Measurements from ENCODE around the gene SYF2. TPM values are rescaled to one million over a fixed set of nuclear protein-coding genes. Genes with fewer than 3 reads are reported as not detected.

The SYF2 gene
- total RNA-seq, 1 donor from 2014 or later: 43.7 TPM

DNA sequence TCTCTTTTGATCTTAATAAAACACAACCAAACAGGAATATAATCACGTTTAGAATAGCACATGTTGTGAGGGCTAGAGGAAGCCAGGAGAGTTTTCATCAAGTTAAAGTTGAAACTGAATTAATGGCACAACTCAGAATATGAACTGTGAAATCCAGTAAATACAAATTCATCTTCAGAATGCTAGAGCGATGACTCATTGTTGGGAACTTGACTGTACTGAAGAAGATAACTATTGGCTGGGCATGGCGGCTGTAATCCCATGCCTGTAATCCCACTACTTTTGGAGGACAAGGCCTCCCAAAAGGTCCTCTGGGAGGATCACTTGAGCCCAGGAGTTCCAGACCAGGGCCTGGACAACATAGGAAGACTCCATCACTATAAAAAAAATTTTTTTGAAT lies 8.8 kb downstream of the SYF2 start:
- peaks cover 5% of the 10 kb centered on the region for H3K36me3 ChIP-seq (ENCODE audit: control insufficient read depth, insufficient read depth, low read length)
- no peak overlapping the region for H3K4me3 ChIP-seq (ENCODE audit: low read depth, low read length)
- no peak for TF ChIP-seq CTCF (IDR thresholded peaks at IDR 0.05; ENCODE audit: insufficient read depth, low read length, severe bottlenecking)
- no peaks in the 10 kb centered on the region for H3K27me3 ChIP-seq (ENCODE audit: control insufficient read depth, insufficient read depth, low read length)
- DNase-seq (ENCODE audit: low read depth) (peak; percentile 28), FAIRE-seq (no peak)

DNA sequence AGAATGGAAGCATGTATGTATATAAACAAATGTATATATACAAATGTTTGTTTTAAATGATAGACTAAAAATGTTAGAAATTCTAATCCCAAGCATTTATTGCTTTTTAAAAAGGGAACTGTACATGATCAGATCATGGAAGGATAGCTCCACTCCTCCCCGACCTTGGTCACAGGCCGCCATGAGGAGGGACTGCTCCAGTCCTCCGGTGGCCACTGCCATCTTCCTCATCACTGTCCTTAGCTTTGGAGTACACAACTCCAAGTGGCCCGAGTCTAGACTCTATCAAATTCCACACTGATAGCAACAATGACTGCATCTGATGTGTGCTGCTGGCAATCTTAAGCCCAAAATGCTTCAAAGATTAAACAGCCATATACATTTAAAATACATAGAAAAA lies 9.7 kb downstream of the SYF2 start:
- DNase-seq (ENCODE audit: low read depth): no peak
- Histone ChIP-seq H3K4me3 (ENCODE audit: low read depth, low read length) (no peak overlapping the region), H3K36me3 (ENCODE audit: control insufficient read depth, insufficient read depth, low read length) (peaks cover 4% of the 10 kb centered on the region), H3K27me3 (ENCODE audit: control insufficient read depth, insufficient read depth, low read length) (no peaks in the 10 kb centered on the region)
- TF ChIP-seq CTCF (IDR thresholded peaks at IDR 0.05; ENCODE audit: insufficient read depth, low read length, severe bottlenecking): no peak
- FAIRE-seq: no peak

- H3K36me3 ChIP-seq (ENCODE audit: control insufficient read depth, insufficient read depth, low read length): peaks cover 2% of the 10 kb centered on the region
These were observed 11.6 kb downstream of the SYF2 start for GRCh38 chr1:25220666-25221065.

GRCh38 chr1:25219661-25220251 lies 12.5 kb downstream of the SYF2 start:
- H3K36me3 ChIP-seq (ENCODE audit: control insufficient read depth, insufficient read depth, low read length): peaks cover 2% of the 10 kb centered on the region
- DNase-seq (ENCODE audit: low read depth): no peak
- no peak for TF ChIP-seq CTCF (IDR thresholded peaks at IDR 0.05; ENCODE audit: insufficient read depth, low read length, severe bottlenecking)

More at GRCh38 chr1:25220666-25221065, 11.6 kb downstream of the SYF2 start:
- no peak for TF ChIP-seq CTCF (IDR thresholded peaks at IDR 0.05; ENCODE audit: insufficient read depth, low read length, severe bottlenecking)
- no peaks in the 10 kb centered on the region for H3K27me3 ChIP-seq (ENCODE audit: control insufficient read depth, insufficient read depth, low read length)
- FAIRE-seq (no peak), DNase-seq (ENCODE audit: low read depth) (no peak)
- H3K4me3 ChIP-seq (ENCODE audit: low read depth, low read length): no peak overlapping the region

GRCh38 chr1:25217598-25218232 lies 14.6 kb downstream of the SYF2 start:
- no peaks in the 10 kb centered on the region for H3K27me3 ChIP-seq (ENCODE audit: control insufficient read depth, insufficient read depth, low read length)
- H3K4me3 ChIP-seq (ENCODE audit: low read depth, low read length): no peak overlapping the region
- no peak for DNase-seq (ENCODE audit: low read depth)
- H3K36me3 ChIP-seq (ENCODE audit: control insufficient read depth, insufficient read depth, low read length): no peaks in the 10 kb centered on the region
- no peak for TF ChIP-seq CTCF (IDR thresholded peaks at IDR 0.05; ENCODE audit: insufficient read depth, low read length, severe bottlenecking)
- FAIRE-seq: no peak

More at GRCh38 chr1:25219661-25220251, 12.5 kb downstream of the SYF2 start:
- no peaks in the 10 kb centered on the region for H3K27me3 ChIP-seq (ENCODE audit: control insufficient read depth, insufficient read depth, low read length)
- H3K4me3 ChIP-seq (ENCODE audit: low read depth, low read length): no peak overlapping the region
- FAIRE-seq: no peak
